Posterior vena cava (tissue), 2 donors: Measurements from ENCODE around the gene PYROXD2. TPM values are rescaled to one million over a fixed set of nuclear protein-coding genes. Genes with fewer than 3 reads are reported as not detected.
A peak's percentile ranks its signal among the peaks of the same experiment; 100 is the strongest.

ENCODE experiments used
- DNase-seq: peaks from one replicate; pipeline ENCODE4 v3.0.0-alpha.2; 2020; ENCODE audit warnings: low spot score
- intact Hi-C, 2 donors: fragments of 100-400 bp; cut with DNase I; formaldehyde crosslinking; loops; one replicate each; pipeline versions ENCODE4 v1.14.1 to v1.14.2; 2022 to 2023
- long read RNA-seq, 2 donors: library from polyadenylated mRNA; unstranded; transcript quantifications; one replicate each; pipeline ENCODE4 v2.0.0, GENCODE V29; 2020 to 2021
- total RNA-seq, 2 donors: library from RNA; stranded (reverse); fragmentation: NEBNext Ultra II Directional; extraction: Animal tissue kit (Norgen Biotek cat#: 25700); gene quantifications; one replicate each; pipeline ENCODE4 v1.2.1, GENCODE V29; 2021
- donor health status: DM: yes; HTN: yes; CAD: no.
- donor health status: DM: yes; HTN: yes; CAD: no.

The PYROXD2 gene
- total RNA-seq = 1 to 10 TPM; 7.0 to 9.6 TPM
- long read RNA-seq, donor 1, partial matches to known transcripts = 0 of 1 reads
- long read RNA-seq, donor 1, other reads (novel, unspliced or antisense) = 1 of 1 reads
- long read RNA-seq, donor 2, partial matches to known transcripts = 0 of 3 reads
- long read RNA-seq, donor 2, other reads (novel, unspliced or antisense) = 1 of 3 reads

- DNase-seq = peak; percentile 97
- intact Hi-C loops = no loop called here
Observed at GRCh38 chr10:98414932-98415730, at the start of gene PYROXD2. TSS of gene PYROXD2 (minus strand) at chr10:98415182. CDS start at chr10:98415135, 47 bp downstream.

- DNase-seq = no peak
- intact Hi-C loops = loop anchor here in 1 of 2 donors (10.0 kb wide), 1 partner anchor 201 kb away; no protein-coding TSS in a partner anchor
Observed at GRCh38 chr10:98463976-98464754, 49.2 kb upstream of the PYROXD2 start.

- intact Hi-C loops = loop anchor here in 1 of 2 donors (10.0 kb wide), 1 partner anchor 202 kb away; no protein-coding TSS in a partner anchor
- no peak for DNase-seq
Observed at GRCh38 chr10:98463016-98463415, 48.0 kb upstream of the PYROXD2 start.

- no peak for DNase-seq
- intact Hi-C loops = loop anchor here in 1 of 2 donors (10.0 kb wide), 1 partner anchor 203 kb away; no protein-coding TSS in a partner anchor
Observed at GRCh38 chr10:98461500-98461842, 46.5 kb upstream of the PYROXD2 start.

GRCh38 chr10:98460837-98461499 lies 46.0 kb upstream of the PYROXD2 start:
- intact Hi-C loops = loop anchor here in 1 of 2 donors (10.0 kb wide), 1 partner anchor 204 kb away; no protein-coding TSS in a partner anchor
- no peak for DNase-seq

GRCh38 chr10:98458809-98459784 lies 44.1 kb upstream of the PYROXD2 start:
- intact Hi-C loops = no loop called here
- no peak for DNase-seq

- DNase-seq = no peak
- intact Hi-C loops = no loop called here
Observed at GRCh38 chr10:98457721-98458120, 42.7 kb upstream of the PYROXD2 start.

- DNase-seq = no peak
- intact Hi-C loops = no loop called here
Observed at GRCh38 chr10:98456686-98457482, 41.9 kb upstream of the PYROXD2 start.

GRCh38 chr10:98456043-98456570 lies 41.1 kb upstream of the PYROXD2 start:
- no peak for DNase-seq
- intact Hi-C loops = no loop called here

GRCh38 chr10:98453729-98454128 lies 38.7 kb upstream of the PYROXD2 start:
- intact Hi-C loops = no loop called here
- no peak for DNase-seq

- intact Hi-C loops = no loop called here
- DNase-seq = no peak
Observed at GRCh38 chr10:98450618-98451017, 35.6 kb upstream of the PYROXD2 start.

- intact Hi-C loops = no loop called here
- no peak for DNase-seq
Observed at GRCh38 chr10:98449287-98449686, 34.3 kb upstream of the PYROXD2 start.

GRCh38 chr10:98446661-98447221 lies 31.8 kb upstream of the PYROXD2 start, which contains the start of gene HPS1:
TSS of gene HPS1 (minus strand) at chr10:98446935. CDS start at chr10:98443240, 3,695 bp downstream.
- peak; percentile 96 for DNase-seq
- intact Hi-C loops = no loop called here

GRCh38 chr10:98446151-98446660 lies 31.2 kb upstream of the PYROXD2 start:
- DNase-seq = peak; percentile 89
- intact Hi-C loops = no loop called here

GRCh38 chr10:98445200-98445812 lies 30.3 kb upstream of the PYROXD2 start:
- DNase-seq = no peak
- intact Hi-C loops = no loop called here

- intact Hi-C loops = no loop called here
- no peak for DNase-seq
Observed at GRCh38 chr10:98444314-98445006, 29.5 kb upstream of the PYROXD2 start.
